ACC112 (cell line): ENCODE results near the gene C1orf216.

Experiments used
- H2AFZ ChIP-seq: fragments of 200-600 bp; sonication (generic); one replicate; pipeline ENCODE4 v1.6.0; 2017; ENCODE audit warnings: antibody characterized with exemption, low read length; ENCODE audit not compliant: unreplicated experiment
- H3K27ac ChIP-seq: fragments of 200-600 bp; sonication (generic); 2 replicates; pipeline ENCODE4 v1.5.1; 2014; ENCODE audit warnings: low read depth, mild to moderate bottlenecking, antibody characterized with exemption, low read length, moderate library complexity
- H3K27me3 ChIP-seq: fragments of 200-600 bp; sonication (generic); 2 replicates; pipeline ENCODE4 v1.6.1; 2014; ENCODE audit warnings: mild to moderate bottlenecking, antibody characterized with exemption, low read length, moderate library complexity, mixed read lengths; ENCODE audit not compliant: insufficient read depth
- H3K36me3 ChIP-seq: fragments of 200-600 bp; sonication (generic); 2 replicates; pipeline ENCODE4 v1.6.1; 2016; ENCODE audit warnings: mild to moderate bottlenecking, antibody characterized with exemption, low read length, moderate library complexity, mixed read lengths; ENCODE audit not compliant: insufficient read depth
- H3K4me1 ChIP-seq: fragments of 200-600 bp; sonication (generic); one replicate; pipeline ENCODE4 v1.6.1; 2016; ENCODE audit warnings: low read length, mixed read lengths; ENCODE audit not compliant: insufficient read depth, unreplicated experiment, control insufficient read depth
- H3K4me3 ChIP-seq: fragments of 200-600 bp; sonication (generic); 2 replicates; pipeline ENCODE4 v1.5.1; 2014; ENCODE audit warnings: mild to moderate bottlenecking, low read depth, low read length
- H3K79me2 ChIP-seq: fragments of 200-600 bp; sonication (generic); one replicate; pipeline ENCODE4 v1.6.0; 2016; ENCODE audit warnings: low read length; ENCODE audit not compliant: control insufficient read depth, unreplicated experiment, insufficient read depth

The C1orf216 gene

DNA sequence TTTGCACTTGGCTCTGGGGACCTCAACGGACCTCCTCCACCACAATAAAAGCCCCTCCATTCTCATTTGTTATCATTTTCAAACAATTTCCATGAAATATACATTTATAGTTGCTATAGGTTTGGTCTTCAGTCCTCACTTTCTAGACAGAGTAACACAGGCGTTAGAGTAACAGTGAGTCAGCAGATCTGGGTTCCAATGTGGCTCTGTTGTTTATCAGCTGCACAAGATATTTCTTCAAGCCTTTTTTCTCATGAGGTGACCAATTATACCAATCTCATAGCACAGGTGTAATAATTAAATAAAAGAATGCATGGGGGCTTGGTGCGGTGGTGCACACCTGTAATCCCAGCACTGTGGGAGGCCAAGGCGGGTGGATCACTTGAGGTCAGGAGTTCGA is 44.6 kb downstream of the C1orf216 start:
- H3K27me3 ChIP-seq: peaks cover 27% of the 10 kb centered on the region
- no peaks in the 10 kb centered on the region for H3K36me3 ChIP-seq
- no peak overlapping the region for H3K27ac ChIP-seq
- H2AFZ ChIP-seq: no peak overlapping the region
- H3K4me1 ChIP-seq: no peaks in the 10 kb centered on the region
- no peaks in the 10 kb centered on the region for H3K79me2 ChIP-seq
- H3K4me3 ChIP-seq: no peak overlapping the region

- Histone ChIP-seq H2AFZ (no peak overlapping the region), H3K27me3 (peaks cover 31% of the 10 kb centered on the region), H3K36me3 (no peaks in the 10 kb centered on the region), H3K79me2 (no peaks in the 10 kb centered on the region), H3K27ac (no peak overlapping the region), H3K4me1 (no peaks in the 10 kb centered on the region), H3K4me3 (no peak overlapping the region)
Measured at GRCh38 chr1:35672116-35672515, 46.6 kb downstream of the C1orf216 start.

GRCh38 chr1:35668506-35668905 is 50.2 kb downstream of the C1orf216 start:
- H3K27me3 ChIP-seq: peaks cover 48% of the 10 kb centered on the region
- H2AFZ ChIP-seq: no peak overlapping the region
- no peak overlapping the region for H3K27ac ChIP-seq
- no peaks in the 10 kb centered on the region for H3K4me1 ChIP-seq
- H3K4me3 ChIP-seq: no peak overlapping the region
- H3K36me3 ChIP-seq: no peaks in the 10 kb centered on the region
- H3K79me2 ChIP-seq: no peaks in the 10 kb centered on the region

DNA sequence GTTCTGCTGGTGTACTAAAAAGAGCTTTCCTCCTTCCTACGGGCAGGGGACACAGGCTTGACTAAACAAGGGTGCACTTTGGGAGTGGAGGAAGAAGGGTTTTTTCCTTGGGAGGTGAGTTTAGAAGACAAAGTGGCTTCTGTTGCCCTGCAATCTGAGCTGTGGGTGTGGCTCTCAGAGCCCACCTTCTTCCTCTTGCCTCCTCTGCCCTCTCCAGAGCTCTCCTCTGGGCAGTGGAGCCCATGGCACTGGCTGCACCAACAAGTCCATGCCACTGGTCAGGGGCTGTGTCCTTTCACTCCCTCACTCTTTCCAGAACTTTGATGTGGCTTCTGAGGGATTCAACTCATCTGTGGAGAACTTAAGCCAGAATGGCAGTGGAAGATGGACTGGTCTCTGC is 51.8 kb downstream of the C1orf216 start:
- no peak overlapping the region for H3K4me3 ChIP-seq
- H3K27me3 ChIP-seq: peaks cover 51% of the 10 kb centered on the region
- no peaks in the 10 kb centered on the region for H3K4me1 ChIP-seq
- H3K79me2 ChIP-seq: no peaks in the 10 kb centered on the region
- H3K36me3 ChIP-seq: no peaks in the 10 kb centered on the region
- H3K27ac ChIP-seq: no peak overlapping the region
- H2AFZ ChIP-seq: no peak overlapping the region

GRCh38 chr1:35666216-35666615 is 52.5 kb downstream of the C1orf216 start:
- H3K27ac ChIP-seq: no peak overlapping the region
- H3K36me3 ChIP-seq: no peaks in the 10 kb centered on the region
- H2AFZ ChIP-seq: no peak overlapping the region
- no peaks in the 10 kb centered on the region for H3K79me2 ChIP-seq
- H3K27me3 ChIP-seq: peaks cover 55% of the 10 kb centered on the region
- no peaks in the 10 kb centered on the region for H3K4me1 ChIP-seq
- no peak overlapping the region for H3K4me3 ChIP-seq
